H1 (cell line): Measurements from ENCODE around the gene SLC1A2. TPM values are rescaled to one million over a fixed set of nuclear protein-coding genes. Genes with fewer than 3 reads are reported as not detected.

Experiments
- CTCF ChIA-PET: fragments of 300-600 bp; sonication (Branson Sonifier 250); formaldehyde crosslinking; loops from one replicate; lab custom pipeline; 2021; ENCODE audit not compliant: partially characterized antibody; lab: Charles Lee
- POLR2A ChIA-PET: fragments of 300-600 bp; sonication (Branson Sonifier 250); formaldehyde crosslinking; loops from one replicate; lab custom pipeline; 2021; ENCODE audit warnings: inconsistent platforms; ENCODE audit not compliant: partially characterized antibody; lab: Charles Lee
- DNase-seq, 2 experiments: peaks; one replicate each; pipeline versions ENCODE4 v3.0.0 to v3.0.0-alpha.2; 2010 to 2022; ENCODE audit warnings: low spot score in 2 of 2, low read depth in 1 of 2, mixed read lengths in 1 of 2
- FAIRE-seq: peaks from 2 replicates; lab custom pipeline; 2011; peaks lifted over from hg19 to GRCh38; lab: Jason Lieb, UNC
- H2AFZ ChIP-seq: 2 replicates; pipeline ENCODE4 v1.8.1; 2012; ENCODE audit warnings: low read length, inconsistent platforms
- H2AK5ac ChIP-seq: 2 replicates; pipeline ENCODE4 v1.6.1; 2013; ENCODE audit warnings: low read depth, low read length
- H2BK120ac ChIP-seq: replicated peaks from 2 replicates; pipeline ENCODE3; 2013; ENCODE audit warnings: low read depth, low read length, inconsistent platforms
- H2BK12ac ChIP-seq: 2 replicates; pipeline ENCODE4 v1.6.1; 2013; ENCODE audit warnings: low read depth, low read length
- H2BK15ac ChIP-seq: 2 replicates; pipeline ENCODE4 v1.6.1; 2013; ENCODE audit warnings: low read length
- H2BK20ac ChIP-seq: 2 replicates; pipeline ENCODE4 v1.6.1; 2013; ENCODE audit warnings: low read length
- H2BK5ac ChIP-seq: 2 replicates; pipeline ENCODE4 v1.6.1; 2013; ENCODE audit warnings: low read depth, low read length
- H3K14ac ChIP-seq: 2 replicates; pipeline ENCODE4 v1.6.1; 2013; ENCODE audit warnings: inconsistent platforms; ENCODE audit not compliant: insufficient read length
- H3K18ac ChIP-seq: 2 replicates; pipeline ENCODE4 v1.6.1; 2013; ENCODE audit warnings: low read length; ENCODE audit errors: extremely low read depth
- H3K23ac ChIP-seq: 2 replicates; pipeline ENCODE4 v1.6.1; 2013; ENCODE audit warnings: inconsistent platforms; ENCODE audit not compliant: insufficient read length
- H3K23me2 ChIP-seq: 2 replicates; pipeline ENCODE4 v1.6.1; 2013; ENCODE audit warnings: low read depth, low read length
- H3K27ac ChIP-seq: 2 replicates; pipeline ENCODE4 v1.6.1; 2011; ENCODE audit warnings: low read depth, low read length, inconsistent platforms
- H3K27me3 ChIP-seq, 4 experiments: replicated peaks in 1 of 4; 1 replicate in 1 of 4; 2 replicates in 3 of 4; pipeline versions ENCODE4 v1.6.1 to v1.8.1; 2011 to 2013; ENCODE audit warnings: low read length in 3 of 4, mild to moderate bottlenecking in 3 of 4, inconsistent platforms in 2 of 4, mixed read lengths in 2 of 4, moderate library complexity in 1 of 4; ENCODE audit not compliant: control insufficient read depth in 3 of 4, insufficient read depth in 3 of 4; ENCODE audit errors: extremely low read depth in 1 of 4
- H3K36me3 ChIP-seq, 4 experiments: 2 replicates each; pipeline versions ENCODE4 v1.6.1 to v1.8.1; 2011 to 2013; ENCODE audit warnings: mild to moderate bottlenecking in 4 of 4, low read length in 3 of 4, moderate library complexity in 2 of 4, control low read depth in 1 of 4, inconsistent platforms in 1 of 4; ENCODE audit not compliant: insufficient read depth in 4 of 4, control insufficient read depth in 2 of 4
- H3K4ac ChIP-seq: replicated peaks from 2 replicates; pipeline ENCODE3; 2013; ENCODE audit warnings: low read length, low read depth, mixed read lengths, inconsistent platforms; ENCODE audit not compliant: insufficient read length
- H3K4me1 ChIP-seq, 4 experiments: replicated peaks in 1 of 4; 1 replicate in 1 of 4; 2 replicates in 3 of 4; pipeline versions ENCODE4 v1.6.1 to v1.8.1; 2011 to 2013; ENCODE audit warnings: low read length in 3 of 4, inconsistent platforms in 2 of 4, mixed read lengths in 1 of 4; ENCODE audit not compliant: insufficient read depth in 4 of 4, control insufficient read depth in 3 of 4
- H3K4me2 ChIP-seq, 2 experiments: 2 replicates each; pipeline versions ENCODE4 v1.6.1 to v1.8.1; 2011 to 2013; ENCODE audit warnings: low read depth in 2 of 2, low read length in 2 of 2, control low read depth in 1 of 2, inconsistent platforms in 1 of 2, mild to moderate bottlenecking in 1 of 2; ENCODE audit not compliant: insufficient read depth in 1 of 2
- H3K4me3 ChIP-seq, 4 experiments: fragments of 200-600, 300-600 bp in 1 of 4; sonication (generic), shearing (Covaris generic), sonication (Bioruptor Twin) in 1 of 4; 2 replicates each; pipeline versions ENCODE4 v1.5.1 to v1.8.1; 2011 to 2016; ENCODE audit warnings: low read length in 4 of 4, low read depth in 3 of 4, control low read depth in 2 of 4, inconsistent platforms in 2 of 4, mild to moderate bottlenecking in 2 of 4, mixed read lengths in 1 of 4, moderate library complexity in 1 of 4; ENCODE audit not compliant: insufficient read depth in 2 of 4; ENCODE audit errors: extremely low read depth in 1 of 4
- H3K56ac ChIP-seq: replicated peaks from 2 replicates; pipeline ENCODE3; 2013; ENCODE audit warnings: low read depth, mild to moderate bottlenecking, mixed read lengths, low read length, inconsistent platforms; ENCODE audit not compliant: insufficient read length
- H3K79me1 ChIP-seq: 2 replicates; pipeline ENCODE4 v1.6.1; 2013; ENCODE audit warnings: low read depth, low read length, control low read depth
- H3K79me2 ChIP-seq, 2 experiments: 2 replicates each; pipeline versions ENCODE4 v1.6.1 to v1.8.1; 2012 to 2013; ENCODE audit warnings: low read length in 2 of 2, mild to moderate bottlenecking in 2 of 2, inconsistent platforms in 1 of 2; ENCODE audit not compliant: insufficient read depth in 2 of 2, control insufficient read depth in 1 of 2
- H3K9ac ChIP-seq, 4 experiments: replicated peaks in 1 of 4; 1 replicate in 1 of 4; 2 replicates in 3 of 4; pipeline versions ENCODE4 v1.6.1 to v1.8.1; 2011 to 2013; ENCODE audit warnings: low read depth in 3 of 4, low read length in 3 of 4, control low read depth in 2 of 4, mild to moderate bottlenecking in 2 of 4, moderate library complexity in 2 of 4, inconsistent platforms in 1 of 4; ENCODE audit errors: extremely low read depth in 1 of 4
- H3K9me3 ChIP-seq, 2 experiments: 2 replicates each; pipeline versions ENCODE4 v1.6.1 to v1.8.1; 2012 to 2013; ENCODE audit warnings: mild to moderate bottlenecking in 2 of 2, moderate library complexity in 2 of 2, control low read depth in 1 of 2, inconsistent platforms in 1 of 2, low read depth in 1 of 2, low read length in 1 of 2, mixed read lengths in 1 of 2; ENCODE audit not compliant: insufficient read depth in 2 of 2
- H4K20me1 ChIP-seq, 2 experiments: replicated peaks in 1 of 2; 2 replicates each; pipeline versions ENCODE3 to v1.8.1; 2011 to 2013; ENCODE audit warnings: inconsistent platforms in 2 of 2, low read length in 2 of 2, mild to moderate bottlenecking in 1 of 2; ENCODE audit not compliant: insufficient read depth in 2 of 2, control insufficient read depth in 1 of 2
- H4K5ac ChIP-seq: 2 replicates; pipeline ENCODE4 v1.6.1; 2013; ENCODE audit warnings: low read length, low read depth, mixed read lengths, inconsistent platforms; ENCODE audit not compliant: insufficient read length
- H4K8ac ChIP-seq: 2 replicates; pipeline ENCODE4 v1.8.0; 2013; ENCODE audit warnings: mild to moderate bottlenecking, moderate library complexity, low read length, inconsistent platforms; ENCODE audit not compliant: insufficient read depth; ENCODE audit errors: extremely low read depth
- H4K91ac ChIP-seq: replicated peaks from 2 replicates; pipeline ENCODE3; 2013; ENCODE audit warnings: low read length, mixed read lengths, inconsistent platforms; ENCODE audit not compliant: insufficient read length
- ASH2L ChIP-seq: fragments of 200-600, 300-600 bp; sonication (generic); IDR thresholded peaks from one replicate; pipeline ENCODE4 v1.7.1; 2017; ENCODE audit warnings: low read length
- ATF2 ChIP-seq: IDR thresholded peaks from 2 replicates; pipeline ENCODE4 v1.6.1; 2012; ENCODE audit warnings: low read length, inconsistent platforms
- BACH1 ChIP-seq: IDR thresholded peaks from 2 replicates; pipeline ENCODE4 v1.6.1; 2012; ENCODE audit warnings: low read length, improper control_type of control experiment
- CBX8 ChIP-seq: fragments of 300-800, 300-1000 bp; sonication (generic); IDR thresholded peaks from 2 replicates; pipeline ENCODE4 v1.7.1; 2016; ENCODE audit warnings: low read depth, low read length, borderline replicate concordance
- CTBP2 ChIP-seq: IDR thresholded peaks from 2 replicates; pipeline ENCODE4 v1.7.0; 2011; ENCODE audit warnings: borderline replicate concordance, mild to moderate bottlenecking, moderate library complexity, mixed read lengths, low read length; ENCODE audit not compliant: insufficient read depth, insufficient read length
- EZH2 ChIP-seq: fragments of 200-600 bp; sonication (generic); IDR thresholded peaks from 2 replicates; pipeline ENCODE4 v1.7.1; 2012; ENCODE audit warnings: low read depth, mild to moderate bottlenecking, moderate library complexity, low read length, inconsistent platforms; ENCODE audit not compliant: severe bottlenecking
- FOSL1 ChIP-seq: IDR thresholded peaks from 2 replicates; pipeline ENCODE4 v1.6.1; 2011; ENCODE audit warnings: mild to moderate bottlenecking, low read depth, low read length, moderate library complexity; ENCODE audit not compliant: insufficient read depth
- RNF2 ChIP-seq: fragments of 200-900, 300-1000 bp; sonication (generic); IDR thresholded peaks from 2 replicates; pipeline ENCODE4 v1.7.1; 2016; ENCODE audit warnings: borderline replicate concordance, low read depth, mild to moderate bottlenecking, antibody characterized with exemption, low read length; ENCODE audit not compliant: poor library complexity, severe bottlenecking; ENCODE audit errors: missing control alignments
- RXRA ChIP-seq: IDR thresholded peaks from 2 replicates; pipeline ENCODE4 v1.6.1; 2011; ENCODE audit warnings: low read depth, mild to moderate bottlenecking, low read length, moderate library complexity; ENCODE audit not compliant: insufficient read depth
- SIN3A ChIP-seq, 2 experiments: IDR thresholded peaks in 1 of 2; conservative IDR thresholded peaks in 1 of 2; 2 replicates each; pipeline ENCODE4 v1.6.1; 2011 to 2012; ENCODE audit warnings: low read length in 2 of 2, improper control_type of control experiment in 1 of 2, low read depth in 1 of 2, mild to moderate bottlenecking in 1 of 2
- WGBS, 2 experiments: shearing (Covaris generic) in 1 of 2; methylation state at CpG; one replicate each; pipeline versions ENCODE4 v1.1.6 to v1.1.7; 2013 to 2015; ENCODE audit warnings: low lambda C conversion rate in 2 of 2, mixed read lengths in 2 of 2, inconsistent platforms in 1 of 2, low coverage in 1 of 2, missing lambda C conversion rate in 1 of 2; ENCODE audit not compliant: insufficient replicate concordance in 2 of 2, insufficient coverage in 1 of 2, insufficient read length in 1 of 2; ENCODE audit errors: extremely low coverage in 1 of 2, missing lambda C conversion rate in 1 of 2; 5-methylcytosine and 5-hydroxymethylcytosine counted together
- polyA plus RNA-seq, 7 experiments: library from polyadenylated mRNA; depleted of rRNA in 3 of 7; stranded (reverse) in 5 of 7; unstranded in 2 of 7; fragments of >200 nt in 5 of 7; fragments of 200-250 nt in 2 of 7; gene quantifications; 1 replicate in 5 of 7; 2 replicates in 1 of 7; 4 replicates in 1 of 7; pipeline versions ENCODE4 v1.2.1 to v1.2.3, GENCODE V29; 2011 to 2013; ENCODE audit warnings: missing spikeins in 2 of 7, mixed read lengths in 2 of 7
- total RNA-seq: library from RNA; stranded (reverse); fragmentation: NEBNext Ultra II Directional; extraction: Animal tissue kit (Norgen Biotek cat#: 25700); gene quantifications from 2 replicates; pipeline ENCODE4 v1.2.1, GENCODE V29; 2021

SLC1A2 gene
- total and polyA plus RNA-seq, 2 of the 8 experiments (the other 6 are each of a cell fraction or from before 2014, with no cell fraction given): 0.57 to 1.2 TPM

- Histone ChIP-seq H3K79me2 (no peaks in the 10 kb centered on the region), H3K4me3 (no peak overlapping the region), H4K5ac (no peak overlapping the region), H2AFZ (no peak overlapping the region), H3K79me1 (no peaks in the 10 kb centered on the region), H3K18ac (no peak overlapping the region), H2BK20ac (no peak overlapping the region), H3K23me2 (no peaks in the 10 kb centered on the region), H3K4me2 (no peak overlapping the region), H3K14ac (no peak overlapping the region), H4K91ac (no peak overlapping the region), H3K27ac (no peak overlapping the region), H4K20me1 (no peaks in the 10 kb centered on the region), H3K36me3 (no peaks in the 10 kb centered on the region), H2BK5ac (no peak overlapping the region), H3K23ac (no peak overlapping the region), H3K4ac (no peak overlapping the region), H3K56ac (no peak overlapping the region), H2BK12ac (no peak overlapping the region), H3K9me3 (no peaks in the 10 kb centered on the region), H3K9ac (no peak overlapping the region), H3K4me1 (no peaks in the 10 kb centered on the region), H4K8ac (no peak overlapping the region), H2BK15ac (no peak overlapping the region), H3K27me3 (peaks cover 0 to 3% (median 0%) of the 10 kb centered on the region in 4 experiments; a peak in 4 of 7 replicates), H2AK5ac (no peak overlapping the region), H2BK120ac (no peak overlapping the region)
- ChIA-PET CTCF (interaction anchor here (0.9 to 1.1 kb wide), 2 partner anchors 11 to 45 kb away, joined by 3 read pairs; no protein-coding TSS in a partner anchor), POLR2A (interaction anchor here (0.7 kb wide), 1 partner anchor 698 kb away, joined by 3 read pairs; no protein-coding TSS in a partner anchor)
- 80% methylated on average over 5 of the region's 5 CpGs; no CpG with 5 or more reads in 1 of the 2 experiments for WGBS, 2 experiments
- FAIRE-seq: no peak
- no peak for DNase-seq
- no peak for TF ChIP-seq RXRA
- TF ChIP-seq BACH1: no peak
- no peak for TF ChIP-seq ATF2
- no peak for TF ChIP-seq SIN3A (conservative IDR thresholded peaks at IDR 0.05 in 1 of 2, IDR thresholded peaks at IDR 0.05 in 1 of 2; ENCODE audit: low read depth in 1 of 2, low read length in 2 of 2)
- no peak for TF ChIP-seq CBX8
- no peak for TF ChIP-seq EZH2
- TF ChIP-seq ASH2L: no peak
- no peak for TF ChIP-seq RNF2
- TF ChIP-seq CTBP2: no peak
- TF ChIP-seq FOSL1: no peak
Observed at GRCh38 chr11:35355102-35355749, 64.1 kb downstream of the SLC1A2 start.
